Uterus (tissue), 2 donors: ENCODE measurements around the gene PLCL1.

ENCODE experiments used
- CTCF ChIP-seq, 4 experiments: fragments of 200-600 bp in 2 of 4; fragments of 450-650 bp in 2 of 4; sonication (generic) in 2 of 4; IDR thresholded peaks; one replicate each; pipeline ENCODE4 v1.5.1; 2016 to 2019; ENCODE audit warnings: antibody characterized with exemption in 4 of 4, mild to moderate bottlenecking in 2 of 4, moderate library complexity in 1 of 4
- POLR2A ChIP-seq, 2 donors: fragments of 450-650 bp; IDR thresholded peaks; one replicate each; pipeline ENCODE4 v1.6.1; 2016; ENCODE audit warnings: antibody characterized with exemption in 2 of 2, mild to moderate bottlenecking in 1 of 2, moderate library complexity in 1 of 2

- TF ChIP-seq CTCF (IDR thresholded peaks at IDR 0.05) (no peak), POLR2A (IDR thresholded peaks at IDR 0.05) (no peak)
Observed at GRCh38 chr2:197857476-197858107, 53.2 kb downstream of the PLCL1 start.
